HG02588 (cell line): ENCODE results near the gene CCDC43.
"Not testable (repeated sequence)": the region's sequence is repeated elsewhere in the genome, so short reads cannot be mapped to it uniquely, and the experiment has no call there.

Source experiments
- ATAC-seq: cut with Tn5 transposase; IDR thresholded peaks from one replicate; pipeline ENCODE4 v1.9.1; 2021; ENCODE audit warnings: mild to moderate bottlenecking, moderate library complexity; ENCODE audit not compliant: unreplicated experiment

CCDC43 gene

DNA sequence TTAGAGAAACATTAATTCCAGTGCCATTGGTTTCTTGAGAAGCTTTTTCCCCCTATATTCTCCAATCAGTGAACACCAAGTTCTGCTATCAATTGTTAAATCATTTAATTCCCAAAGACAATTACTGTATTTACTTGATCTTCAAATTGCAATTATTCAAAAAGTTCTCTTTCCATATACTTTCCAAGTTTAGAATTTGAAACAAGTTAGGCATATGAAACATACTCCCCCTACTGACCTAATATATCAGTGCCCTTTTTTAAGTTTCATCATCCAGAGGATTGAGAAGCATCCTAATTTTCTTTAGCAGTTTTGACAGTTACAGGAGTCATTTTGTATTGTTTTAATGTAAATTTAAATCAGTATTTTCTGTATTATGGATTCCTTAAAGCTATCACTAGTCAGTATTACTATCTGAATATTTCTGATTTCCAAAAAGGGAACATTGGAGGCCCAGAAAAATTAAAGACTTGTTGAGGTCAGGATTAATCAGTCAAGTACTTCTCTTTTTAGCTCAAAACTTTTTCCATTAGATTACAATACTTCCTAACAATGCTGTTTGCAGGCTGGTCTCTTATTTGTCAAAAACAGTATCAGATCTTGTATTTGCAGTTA, 17.0 kb downstream of the CCDC43 start:
- ATAC-seq = no peak

DNA sequence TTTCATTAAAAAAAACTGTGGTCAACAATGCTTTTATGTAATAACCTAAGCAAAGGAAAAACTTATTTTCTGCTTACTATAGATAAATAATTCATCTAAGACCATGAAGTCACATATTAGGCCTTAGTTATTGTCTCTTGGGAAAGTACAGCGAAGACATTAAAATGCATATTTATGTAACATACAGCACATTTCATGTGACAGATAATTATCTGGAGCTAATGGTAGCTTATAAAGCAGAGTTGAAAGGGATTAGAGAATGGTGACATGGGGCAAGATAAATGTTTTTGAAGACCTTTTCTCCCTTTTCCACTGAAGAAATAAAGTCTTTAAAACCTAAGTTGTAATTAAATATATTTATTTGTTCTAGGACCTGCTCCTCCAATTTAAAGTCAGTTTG, 23.6 kb downstream of the CCDC43 start:
- no peak for ATAC-seq

DNA sequence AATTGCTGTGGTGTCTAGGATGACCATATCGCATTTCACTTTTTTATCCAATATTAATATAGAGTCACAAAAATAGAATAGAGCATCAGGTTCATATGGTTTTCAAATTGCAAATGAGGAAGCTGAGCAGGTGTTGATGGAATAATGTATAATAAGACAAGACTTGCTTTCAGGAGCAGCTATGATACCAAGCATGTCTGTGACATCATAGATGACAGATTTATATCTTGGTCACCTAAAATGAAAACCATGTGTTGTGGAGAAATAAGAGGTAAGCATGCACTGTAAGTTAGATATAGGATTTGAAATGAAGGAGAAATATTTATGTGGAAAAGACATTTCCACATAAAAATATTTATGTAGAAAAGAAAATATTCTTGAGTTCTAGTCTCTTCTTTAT, 24.7 kb downstream of the CCDC43 start:
- no peak for ATAC-seq

DNA sequence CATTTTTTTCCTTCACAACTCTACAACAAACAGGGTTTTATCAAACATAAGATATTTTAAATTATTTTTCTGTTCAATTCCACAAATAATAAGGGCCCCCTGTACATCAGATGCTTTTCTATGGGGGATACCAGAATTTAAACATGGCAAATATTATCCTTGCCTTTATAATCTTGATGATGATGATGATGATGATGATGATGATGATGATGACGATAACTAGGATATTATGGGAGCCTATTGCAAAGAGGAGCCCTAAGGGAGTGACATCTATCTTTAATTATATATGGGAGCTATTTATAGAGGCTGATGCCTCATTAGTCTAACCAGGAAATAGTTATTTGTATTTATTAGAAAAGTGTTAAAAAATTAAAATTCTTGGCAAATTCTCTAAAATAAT, 26.5 kb downstream of the CCDC43 start:
- no peak for ATAC-seq

DNA sequence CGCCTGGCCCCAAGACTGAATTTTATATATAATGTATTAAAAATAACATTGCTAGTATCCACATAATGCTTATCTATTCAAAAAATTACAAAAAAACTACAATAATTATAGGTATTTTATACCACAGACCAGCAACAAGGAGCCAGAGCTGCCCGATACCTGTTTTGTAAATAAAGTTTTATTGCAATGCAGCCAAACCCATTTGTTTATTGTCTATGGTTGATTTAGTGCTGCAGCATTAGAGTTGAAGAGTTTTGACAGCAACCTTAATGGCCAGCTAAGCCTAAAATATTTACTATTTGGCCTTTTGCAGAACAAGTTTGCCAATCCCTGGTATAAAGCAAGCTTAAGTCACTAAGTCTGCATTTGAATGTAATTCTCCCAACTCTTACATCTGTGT, 27.7 kb downstream of the CCDC43 start:
- no peak for ATAC-seq

DNA sequence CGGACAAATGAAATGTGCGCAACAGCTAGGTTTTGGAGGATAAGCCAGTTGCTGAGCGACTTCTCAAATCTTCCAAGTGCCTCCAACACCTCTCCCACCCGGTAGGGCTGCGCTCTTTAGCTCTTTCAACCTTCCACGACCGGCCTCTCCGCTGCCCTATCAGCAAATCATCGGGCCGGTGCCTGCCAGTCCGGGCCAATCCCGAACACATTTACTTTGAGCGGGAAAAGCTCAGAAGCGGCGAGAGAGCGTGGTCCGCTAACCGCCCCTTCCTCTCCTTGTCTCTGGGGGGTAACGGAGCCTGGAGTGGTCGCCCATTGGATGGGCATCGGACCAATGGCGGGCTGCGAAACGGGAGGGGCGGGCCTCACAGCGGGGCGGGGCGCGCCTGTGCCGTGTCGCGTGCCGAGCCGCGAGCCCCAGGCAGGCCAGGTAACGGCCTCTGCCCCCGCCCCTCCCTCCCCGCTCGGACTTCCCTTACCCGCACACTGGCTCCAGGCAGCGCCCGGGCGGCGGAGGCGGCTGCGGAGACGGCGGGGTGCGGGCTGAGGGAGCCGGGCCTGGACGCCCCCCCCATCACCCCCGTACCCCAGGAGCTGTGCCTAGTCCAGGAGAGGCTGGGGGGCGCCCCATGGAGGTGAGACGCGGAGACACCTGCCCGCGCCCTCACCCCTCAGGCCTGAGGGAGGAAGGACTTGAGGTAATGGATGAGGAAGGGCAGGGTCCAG, 33.4 kb downstream of the CCDC43 start, which contains the start of gene MEIOC:
Gene MEIOC (plus strand): TSS at position 486 of the 728 bp plus-strand sequence. CDS start 146 bp downstream, at position 632.
- no peak for ATAC-seq

DNA sequence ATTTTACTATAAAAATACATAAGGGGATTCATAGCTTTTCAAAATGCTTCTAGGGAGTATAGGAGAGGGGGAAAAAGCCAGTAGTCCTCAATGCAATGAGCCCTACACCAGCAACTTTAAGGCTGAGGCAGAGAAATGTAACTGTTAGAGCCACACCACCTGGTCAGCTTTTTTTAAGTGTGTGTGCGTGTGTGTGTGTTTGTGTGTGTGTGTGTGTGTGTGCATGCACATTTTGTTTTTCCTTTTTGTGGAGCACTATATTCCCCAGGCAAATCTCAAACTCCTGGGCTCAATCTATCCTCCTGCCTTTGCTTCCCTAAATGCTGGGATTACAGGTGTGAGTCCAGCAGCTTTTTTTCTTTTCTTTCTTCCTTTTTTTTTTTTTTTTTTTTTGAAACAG, 35.6 kb downstream of the CCDC43 start:
- ATAC-seq = no peak

DNA sequence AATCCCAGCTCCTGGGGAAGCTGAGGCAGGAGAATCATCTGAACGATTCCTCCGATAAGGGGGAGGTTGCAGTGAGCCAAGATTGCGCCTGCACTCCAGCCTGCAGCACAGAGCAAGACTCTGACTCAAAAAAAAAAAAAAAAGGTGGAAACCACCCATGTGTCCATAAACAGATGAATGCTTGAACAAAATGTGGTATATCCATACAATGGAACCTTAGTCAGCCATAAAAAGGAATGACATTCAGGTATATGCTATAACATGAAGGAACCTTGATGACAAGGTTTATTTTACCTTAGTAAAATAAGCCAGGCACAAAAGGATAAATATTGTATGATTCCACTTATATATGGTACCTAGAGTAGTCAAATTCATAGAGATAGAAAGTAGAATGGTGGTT, 36.2 kb downstream of the CCDC43 start:
- no peak for ATAC-seq

DNA sequence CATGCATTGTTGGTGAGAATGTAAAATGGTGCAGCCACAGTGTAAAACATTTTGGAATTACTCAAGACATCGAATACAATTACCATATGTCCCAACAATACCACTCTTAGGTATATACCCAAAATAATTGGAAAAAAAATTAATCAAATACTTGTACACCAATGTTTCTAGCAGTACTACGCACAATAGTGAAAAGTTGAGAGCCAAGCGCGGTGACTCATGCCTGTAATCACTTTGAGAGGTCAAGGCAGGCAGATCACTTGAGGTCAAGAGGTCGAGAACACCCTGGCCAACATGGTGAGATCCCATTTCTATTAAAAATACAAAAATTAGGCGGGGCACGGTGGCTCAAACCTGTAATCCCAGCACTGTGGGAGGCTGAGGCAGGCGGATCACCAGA, 36.8 kb downstream of the CCDC43 start:
- ATAC-seq = no peak

DNA sequence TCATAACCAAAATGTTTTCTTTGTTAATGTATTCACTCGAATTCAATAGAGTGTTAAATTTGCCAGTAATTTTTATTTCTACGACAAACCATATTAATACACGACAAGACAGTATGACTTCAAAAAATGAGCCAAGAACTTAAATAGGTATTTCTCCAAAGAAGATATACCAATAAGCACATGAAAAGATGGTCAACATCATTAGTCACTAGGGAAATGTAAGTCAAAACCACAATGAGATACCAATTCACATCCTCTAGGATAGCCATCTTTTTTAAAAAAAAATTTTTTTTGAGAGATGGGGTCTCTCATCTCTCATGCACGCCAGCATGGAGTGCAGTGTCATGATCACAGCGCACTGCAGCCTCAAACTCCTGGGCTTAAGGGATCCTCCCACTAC, 38.3 kb downstream of the CCDC43 start:
- no peak for ATAC-seq

DNA sequence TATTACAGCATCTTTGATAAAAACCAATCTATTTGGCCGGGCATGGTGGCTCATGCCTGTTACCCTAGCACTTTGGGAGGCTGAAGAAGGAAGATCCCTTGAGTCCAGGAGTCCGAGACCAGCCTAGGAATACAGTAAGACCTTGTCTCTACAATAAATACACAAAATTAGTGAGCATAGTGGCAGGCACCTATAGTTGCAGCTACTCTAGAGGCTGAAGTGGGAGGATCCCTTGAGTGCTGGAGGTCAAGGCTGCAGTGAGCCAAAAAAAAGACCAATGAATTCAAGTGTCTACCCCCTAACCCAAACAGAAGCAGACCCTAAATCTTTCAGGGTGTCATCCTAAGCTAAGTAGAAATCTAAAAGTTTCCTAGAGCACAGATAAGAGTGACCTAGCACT, 40.6 kb downstream of the CCDC43 start:
- no peak for ATAC-seq

DNA sequence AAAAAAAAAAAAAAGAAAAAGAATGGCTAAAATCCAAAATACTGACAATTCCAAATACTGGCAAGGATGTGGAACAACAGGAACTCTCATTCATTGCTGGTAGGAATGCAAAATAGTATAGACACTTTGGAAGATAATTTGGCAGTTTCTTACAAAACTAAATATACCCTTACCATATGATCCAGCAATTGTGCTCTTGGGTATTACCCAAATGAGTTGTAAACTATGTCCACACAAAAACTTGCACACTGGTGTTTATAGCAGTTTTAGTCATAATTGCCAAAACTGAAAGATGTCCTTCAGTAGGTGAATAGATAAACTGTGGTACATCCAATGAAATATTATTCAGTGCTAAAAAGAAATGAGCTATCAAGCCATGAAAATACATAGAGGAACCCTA, 41.8 kb downstream of the CCDC43 start:
- ATAC-seq = no peak

DNA sequence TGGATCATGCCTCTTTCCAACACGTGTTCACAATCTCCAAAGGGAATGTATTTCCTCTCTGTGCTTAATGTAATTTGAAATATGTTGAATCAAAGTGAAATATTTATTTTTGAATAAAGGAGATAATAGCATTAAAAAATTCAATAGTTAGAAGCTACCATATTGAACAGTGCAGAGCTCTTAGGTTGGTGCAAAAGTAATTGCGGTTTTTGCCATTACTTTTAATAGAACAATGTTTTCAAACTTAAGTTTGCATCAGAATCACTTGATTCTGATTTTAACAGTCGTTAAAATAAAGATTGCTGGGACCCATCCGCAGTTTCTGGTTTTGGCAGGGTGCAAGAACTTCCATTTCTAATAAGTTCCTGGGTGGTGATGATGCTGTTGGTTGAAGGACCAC, 43.3 kb downstream of the CCDC43 start:
- no peak for ATAC-seq

DNA sequence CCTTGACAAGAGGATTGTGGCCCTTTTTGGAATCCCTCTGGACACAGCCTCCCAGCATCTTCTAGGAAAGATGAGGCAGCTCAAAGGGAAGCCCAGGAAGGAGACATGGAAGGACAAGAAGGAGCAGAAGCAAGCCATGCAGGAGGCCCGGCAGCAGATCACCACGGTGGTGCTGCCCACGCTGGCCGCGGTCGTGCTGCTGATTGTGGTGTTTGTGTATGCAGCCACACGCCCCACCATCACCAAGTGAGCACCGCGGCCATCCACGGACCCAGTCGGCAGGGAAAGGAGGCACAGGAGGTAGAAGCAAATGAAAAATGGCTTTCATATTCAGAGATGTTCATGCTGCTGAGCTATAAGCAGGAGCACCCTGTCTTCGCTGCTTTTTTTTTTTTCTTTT, 44.2 kb downstream of the CCDC43 start:
- no peak for ATAC-seq

DNA sequence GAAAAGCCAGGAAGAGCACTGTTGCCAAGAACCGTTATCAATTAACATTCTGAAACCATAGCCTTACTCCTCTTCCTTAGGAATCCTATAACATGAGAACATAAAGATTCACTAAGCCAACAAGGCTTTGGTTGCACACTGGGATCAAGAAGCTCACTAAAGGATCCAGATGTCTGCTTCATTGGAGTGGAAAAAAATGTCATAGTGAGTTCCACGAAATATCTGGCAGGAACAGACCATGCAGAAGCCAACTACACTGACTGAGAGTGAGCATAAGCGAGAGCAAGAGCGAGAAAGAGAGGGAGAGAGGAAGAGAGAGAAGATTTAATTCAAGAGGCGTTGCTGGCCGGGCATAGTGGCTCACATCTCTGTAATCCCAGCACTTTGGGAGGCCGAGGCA, 46.7 kb downstream of the CCDC43 start:
- no peak for ATAC-seq

DNA sequence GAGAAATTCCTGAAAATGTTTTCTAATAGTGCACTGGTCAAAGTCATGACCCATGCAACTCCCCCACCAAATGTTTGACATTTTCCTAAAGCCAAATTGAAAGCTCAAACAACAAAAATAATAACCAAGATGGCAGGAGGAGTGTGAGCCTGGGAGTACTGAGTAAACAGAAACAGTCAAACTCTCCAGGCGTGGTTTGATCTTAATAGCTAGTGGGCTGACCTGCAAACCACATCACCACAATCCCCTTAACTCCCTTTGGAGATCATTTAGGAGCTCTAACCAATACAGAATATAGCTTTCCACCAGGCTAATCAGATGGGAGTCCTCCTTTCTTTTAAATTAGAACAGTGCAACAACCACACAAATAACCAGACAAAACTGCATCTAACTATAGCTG, 52.5 kb downstream of the CCDC43 start:
- no peak for ATAC-seq

DNA sequence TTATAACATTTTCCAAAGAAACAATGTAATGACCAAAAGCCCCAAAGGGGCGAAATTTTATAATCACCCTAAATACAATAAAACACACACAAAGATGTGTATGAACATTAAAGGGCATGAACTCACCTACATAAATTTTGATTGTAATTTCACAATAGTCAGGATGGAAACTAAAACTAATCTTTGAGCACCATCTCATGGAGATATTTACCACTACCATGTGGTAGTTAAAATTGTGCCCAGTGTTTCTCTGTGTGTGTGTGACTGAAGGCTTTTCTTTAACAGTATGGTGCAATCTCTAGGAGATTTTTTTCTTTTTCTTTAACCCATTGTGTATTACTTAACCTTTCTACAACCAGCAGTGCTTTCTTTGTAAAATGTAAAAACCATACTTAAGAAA, 53.0 kb downstream of the CCDC43 start:
- ATAC-seq = no peak

DNA sequence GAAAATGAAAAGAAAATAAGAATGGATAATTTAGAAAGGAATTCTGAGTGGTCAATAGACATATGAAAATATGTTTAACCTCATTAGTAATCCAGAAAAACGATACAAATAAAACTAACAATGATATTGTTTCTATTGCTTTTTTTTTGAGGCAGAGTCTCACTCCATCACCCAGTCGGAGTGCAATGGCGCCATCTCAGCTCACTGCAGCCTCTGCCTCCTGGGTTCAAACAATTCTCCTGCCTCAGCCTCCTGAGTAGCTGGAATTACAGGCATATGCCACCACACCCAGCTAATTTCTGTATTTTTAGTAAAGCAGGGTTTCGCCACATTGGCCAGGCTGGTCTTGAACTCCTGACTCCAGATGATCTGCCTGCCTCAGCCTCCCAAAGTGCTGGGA, 55.2 kb downstream of the CCDC43 start:
- not testable (repeated sequence) for ATAC-seq

DNA sequence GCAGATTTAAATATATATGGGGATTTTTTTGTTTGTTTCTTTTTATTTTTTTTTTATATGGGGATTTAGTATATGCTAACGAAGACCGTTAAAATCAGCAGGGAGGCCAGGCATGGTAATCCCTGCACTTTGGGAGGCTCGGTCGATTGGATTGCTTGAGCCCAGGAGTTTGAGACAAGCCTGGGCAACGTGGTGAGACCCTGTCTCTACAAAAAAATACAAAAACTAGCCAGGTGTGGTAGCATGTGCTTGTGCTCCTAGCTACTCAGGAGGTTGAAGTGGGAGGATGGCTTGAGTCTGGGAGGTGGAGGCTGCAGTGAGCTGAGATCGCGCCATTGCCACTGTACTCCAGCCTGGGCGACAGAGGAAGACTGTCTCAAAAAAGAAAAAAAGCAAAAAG, 55.6 kb downstream of the CCDC43 start:
- no peak for ATAC-seq

DNA sequence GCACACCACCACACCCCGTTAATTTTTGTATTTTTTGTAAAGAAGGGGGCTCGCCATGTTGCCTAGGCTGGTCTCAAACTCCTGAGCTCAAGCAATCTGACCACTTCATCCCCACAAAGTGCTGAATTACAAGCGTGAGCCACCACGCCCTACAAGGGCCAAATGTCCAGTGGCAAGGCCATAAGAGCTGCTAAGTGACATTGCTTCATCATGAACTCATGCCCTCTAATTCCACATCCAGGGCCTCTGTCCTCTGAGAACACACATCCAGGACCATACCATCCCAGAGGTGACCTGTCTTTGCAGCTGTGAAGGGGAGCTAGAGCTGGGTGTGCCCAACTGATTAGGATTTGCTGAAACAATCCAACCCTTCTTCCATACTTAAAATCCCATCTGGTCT, 58.9 kb downstream of the CCDC43 start:
- no peak for ATAC-seq

DNA sequence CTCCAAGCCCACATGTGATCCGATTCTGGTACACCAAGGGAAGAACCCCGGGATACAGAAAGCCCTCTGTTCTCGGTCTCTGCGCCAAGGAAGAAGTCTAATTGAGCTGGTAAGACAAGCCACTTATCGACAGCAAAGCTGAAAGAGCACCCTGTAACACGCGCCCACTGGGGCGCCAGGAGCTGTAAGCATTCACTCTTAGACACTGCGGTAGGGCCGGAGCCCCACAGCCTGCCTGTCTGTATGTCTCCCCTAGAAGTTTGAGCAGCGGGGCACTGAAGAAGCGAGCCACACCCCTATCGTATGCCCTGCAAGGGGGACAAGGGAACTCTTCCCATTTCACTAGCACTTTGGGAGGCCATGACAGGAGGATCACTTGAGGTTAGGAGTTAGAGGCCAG, 60.3 kb downstream of the CCDC43 start:
- no peak for ATAC-seq

DNA sequence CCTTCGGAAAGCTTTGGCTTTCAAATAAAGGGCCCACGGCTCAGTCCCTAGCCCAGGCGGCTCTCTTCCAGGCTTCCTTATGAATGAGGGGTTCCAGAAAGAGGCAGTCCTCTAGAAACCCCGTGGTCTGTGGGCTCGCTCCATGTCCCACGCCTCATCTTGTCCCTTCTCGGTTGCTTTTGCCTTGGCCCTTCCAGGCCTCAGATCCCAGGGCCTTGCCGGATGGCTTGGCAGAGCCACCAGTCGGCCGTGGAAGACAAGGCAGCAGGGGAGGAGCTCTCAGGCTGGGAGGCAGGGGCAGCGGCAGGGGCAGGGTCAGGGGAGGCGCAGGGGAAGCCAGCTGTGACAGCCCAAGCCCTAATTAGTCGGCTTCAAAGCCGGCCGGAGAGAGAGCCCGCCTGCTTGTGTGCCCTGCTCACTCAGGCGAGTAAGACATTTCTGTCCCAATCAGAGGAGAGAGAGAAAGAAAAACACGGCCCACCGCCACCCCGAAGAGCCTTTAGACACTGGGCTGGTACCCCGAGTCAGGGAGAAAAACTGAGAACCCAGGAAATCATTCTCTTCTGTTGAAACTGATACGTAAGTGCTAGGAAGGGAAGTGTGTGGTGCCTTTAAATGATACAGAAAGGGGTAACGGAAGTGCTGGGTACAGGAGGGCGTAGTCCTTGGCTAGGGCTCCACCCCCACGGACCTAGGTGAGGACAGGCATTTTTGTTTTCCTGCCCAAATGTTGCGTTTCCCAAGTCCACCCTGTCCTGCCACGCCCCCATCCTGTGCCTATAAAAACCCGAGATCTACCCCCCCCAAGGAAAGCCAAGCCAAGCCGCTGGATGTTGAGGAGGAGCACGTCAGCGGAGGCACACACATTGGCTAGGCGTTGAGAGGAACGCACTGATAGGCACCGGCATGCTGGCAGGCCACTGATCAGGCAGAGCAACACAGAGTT, 61.1 kb downstream of the CCDC43 start:
- ATAC-seq = no peak
